Measurements from ENCODE around the gene NAT9. TPM values are rescaled to one million over a fixed set of nuclear protein-coding genes. Genes with fewer than 3 reads are reported as not detected.

Gene NAT9
- total and polyA plus RNA-seq, 2 of the 4 experiments (the other 2 are of a cell fraction) = 48.9 to 62.0 TPM

DNA sequence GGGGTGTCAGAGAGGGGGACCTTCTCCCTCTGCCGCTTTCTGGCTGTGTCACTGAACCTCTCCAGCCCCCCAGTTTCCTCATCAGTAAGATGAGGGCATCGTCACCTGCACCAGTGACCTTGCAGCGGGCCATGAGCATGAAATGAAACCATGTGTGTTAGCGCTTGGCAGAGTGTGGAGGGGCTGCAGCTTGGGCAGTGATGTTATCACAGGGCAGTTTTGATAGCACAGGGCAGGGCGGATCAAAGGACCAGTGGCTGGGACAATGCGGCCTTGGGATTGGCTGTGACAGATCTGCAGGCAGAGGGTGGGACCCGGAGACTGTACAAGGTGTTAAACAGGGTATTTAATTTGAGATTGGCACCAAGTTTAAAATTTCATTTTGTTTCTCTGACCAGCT lies 38.9 kb upstream of the NAT9 start:
- no peak overlapping the region for H2AFZ ChIP-seq (replicated peaks; ENCODE audit: low read length, poor library complexity)
- DNase-seq (no peak), ATAC-seq (ENCODE audit: low read depth) (no peak)
- 0 out of 2 replicates have a peak, but pooled peaks cover 3% of the 10 kb centered on the region for H3K9me1 ChIP-seq (ENCODE audit: insufficient read depth, low read length)
- H4K5ac ChIP-seq (ENCODE audit: low read depth, low read length) = no peak overlapping the region
- H3K4me1 ChIP-seq (ENCODE audit: control insufficient read depth, insufficient read depth, low read length) = no peaks in the 10 kb centered on the region
- H2BK5ac ChIP-seq (ENCODE audit: low read depth, low read length, poor library complexity, severe bottlenecking) = no peak overlapping the region
- H3K4me2 ChIP-seq (ENCODE audit: low read depth, low read length) = no peak overlapping the region
- POLR2A ChIA-PET (ENCODE audit: unreplicated experiment) = no interaction called here
- no peak overlapping the region for H3K4me3 ChIP-seq (ENCODE audit: insufficient read depth, low read depth, low read length)
- dilution Hi-C loops (cut with HindIII; ENCODE audit: low sequenced_read_pairs, unreplicated experiment) (no loop called here), intact Hi-C loops (cut with micrococcal nuclease) (no loop called here), in situ Hi-C loops (cut with MboI; ENCODE audit: low sequenced_read_pairs) (no loop called here)
- H3K27me3 ChIP-seq (ENCODE audit: control insufficient read depth, insufficient read depth, low read length) = no peaks in the 10 kb centered on the region
- H2AK5ac ChIP-seq (ENCODE audit: low read depth, low read length) = no peak overlapping the region
- WGBS, 2 experiments (ENCODE audit: extremely low coverage in 2 of 2, insufficient read length in 1 of 2) = 92% methylated on average over 4 of the region's 7 CpGs; no CpG with 5 or more reads in 1 of the 2 experiments
- no peak overlapping the region for H4K8ac ChIP-seq (ENCODE audit: low read depth in 2 of 2, low read length in 2 of 2)
- H3K79me1 ChIP-seq (ENCODE audit: low read depth in 1 of 2, low read length in 2 of 2) = no peaks in the 10 kb centered on the region
- no peak overlapping the region for H4K91ac ChIP-seq (ENCODE audit: insufficient read depth, low read depth, low read length)
- H4K20me1 ChIP-seq (ENCODE audit: insufficient read depth, low read length) = no peaks in the 10 kb centered on the region
- H3K14ac ChIP-seq (replicated peaks; ENCODE audit: low read depth, low read length) = no peak overlapping the region
- no peak overlapping the region for H2AK9ac ChIP-seq (replicated peaks; ENCODE audit: low read depth, low read length, poor library complexity)
- H3K36me3 ChIP-seq (ENCODE audit: control insufficient read depth, insufficient read depth, low read length) = peaks cover 8% of the 10 kb centered on the region
- no peak overlapping the region for H2BK15ac ChIP-seq (ENCODE audit: low read depth, low read length)
- no peak overlapping the region for H3K27ac ChIP-seq (ENCODE audit: insufficient read depth, low read length)
- H2BK120ac ChIP-seq (ENCODE audit: low read depth, low read length) = no peak overlapping the region
- CTCF ChIA-PET = no interaction called here
- no peaks in the 10 kb centered on the region for H3K9me3 ChIP-seq (ENCODE audit: control insufficient read depth, insufficient read depth, low read length)
- no peak overlapping the region for H2BK20ac ChIP-seq (ENCODE audit: low read depth, low read length)
- H3K4ac ChIP-seq (ENCODE audit: low read depth, low read length) = no peak overlapping the region
- H3K56ac ChIP-seq (ENCODE audit: extremely low read depth, insufficient read depth, low read length) = no peak overlapping the region
- no peak overlapping the region for H3K9ac ChIP-seq (ENCODE audit: low read depth, low read length)
- TF ChIP-seq CEBPB (IDR thresholded peaks at IDR 0.05; ENCODE audit: low read depth, low read length) (no peak), RCOR1 (IDR thresholded peaks at IDR 0.05; ENCODE audit: insufficient replicate concordance, low read length) (no peak), USF2 (IDR thresholded peaks at IDR 0.05; ENCODE audit: low read depth, low read length) (no peak), CTCF (conservative IDR thresholded peaks at IDR 0.05; ENCODE audit: low read depth, low read length) (no peak), FOS (IDR thresholded peaks at IDR 0.05; ENCODE audit: low read depth, low read length) (no peak), MAFK (IDR thresholded peaks at IDR 0.05; ENCODE audit: low read depth, low read length) (no peak), CHD1 (IDR thresholded peaks at IDR 0.05; ENCODE audit: low read depth, low read length) (no peak), POLR2A (IDR thresholded peaks at IDR 0.05; ENCODE audit: low read depth, low read length) (no peak), RFX5 (IDR thresholded peaks at IDR 0.05; ENCODE audit: low read depth, low read length) (no peak), SMC3 (IDR thresholded peaks at IDR 0.05; ENCODE audit: low read depth, low read length) (no peak), ELK1 (IDR thresholded peaks at IDR 0.05; ENCODE audit: borderline replicate concordance, low read depth, low read length) (no peak)
- BruUV-seq (replicated peaks) = no TSS peak
- H3K18ac ChIP-seq (ENCODE audit: low read depth, low read length) = no peak overlapping the region
- H3K23ac ChIP-seq (ENCODE audit: low read depth, low read length) = no peak overlapping the region

Data from IMR-90 (cell line).